Trophoblast cell (in vitro differentiated cells and primary cell): ENCODE results near the gene SEMA3G.
A peak's percentile ranks its signal among the peaks of the same experiment; 100 is the strongest.

Experiments used
- DNase-seq, 2 donors: peaks; one replicate each; pipeline ENCODE4 v3.0.0-alpha.2; 2016
- H2AFZ ChIP-seq: 2 replicates; pipeline ENCODE4 v1.6.1; 2013; ENCODE audit warnings: low read length, moderate library complexity, mild to moderate bottlenecking; ENCODE audit not compliant: insufficient read depth, poor library complexity
- H2AK5ac ChIP-seq: 2 replicates; pipeline ENCODE4 v1.6.1; 2013; ENCODE audit warnings: mild to moderate bottlenecking, low read length
- H2BK120ac ChIP-seq: 2 replicates; pipeline ENCODE4 v1.6.1; 2013; ENCODE audit warnings: low read length, mild to moderate bottlenecking, moderate library complexity; ENCODE audit not compliant: insufficient read depth, poor library complexity
- H2BK12ac ChIP-seq: 2 replicates; pipeline ENCODE4 v1.6.1; 2013; ENCODE audit warnings: mild to moderate bottlenecking, low read length, moderate library complexity
- H2BK5ac ChIP-seq: 2 replicates; pipeline ENCODE4 v1.6.1; 2013; ENCODE audit warnings: low read length, low read depth, moderate library complexity, mild to moderate bottlenecking; ENCODE audit not compliant: poor library complexity
- H3K14ac ChIP-seq: 2 replicates; pipeline ENCODE4 v1.6.1; 2013; ENCODE audit warnings: mild to moderate bottlenecking, low read length
- H3K18ac ChIP-seq: 2 replicates; pipeline ENCODE4 v1.6.1; 2013; ENCODE audit warnings: mild to moderate bottlenecking, low read length
- H3K23ac ChIP-seq: 2 replicates; pipeline ENCODE4 v1.6.1; 2013; ENCODE audit warnings: low read length
- H3K27ac ChIP-seq: 2 replicates; pipeline ENCODE4 v1.5.1; 2013; ENCODE audit warnings: low read depth, mild to moderate bottlenecking, inconsistent platforms, low read length, moderate library complexity
- H3K27me3 ChIP-seq: 2 replicates; pipeline ENCODE4 v1.6.1; 2013; ENCODE audit warnings: inconsistent platforms, mild to moderate bottlenecking, low read length, moderate library complexity; ENCODE audit not compliant: insufficient read depth
- H3K36me3 ChIP-seq, 2 experiments: 1 replicate in 1 of 2; 2 replicates in 1 of 2; pipeline ENCODE4 v1.6.1; 2013; ENCODE audit warnings: low read length in 2 of 2, mild to moderate bottlenecking in 2 of 2, moderate library complexity in 1 of 2; ENCODE audit not compliant: insufficient read depth in 2 of 2, control insufficient read depth in 1 of 2
- H3K4ac ChIP-seq: 2 replicates; pipeline ENCODE4 v1.6.1; 2013; ENCODE audit warnings: low read depth, mild to moderate bottlenecking, low read length, moderate library complexity
- H3K4me1 ChIP-seq, 2 experiments: 1 replicate in 1 of 2; 2 replicates in 1 of 2; pipeline ENCODE4 v1.6.1; 2013; ENCODE audit warnings: low read length in 2 of 2, mild to moderate bottlenecking in 2 of 2, moderate library complexity in 1 of 2; ENCODE audit not compliant: insufficient read depth in 2 of 2, control insufficient read depth in 1 of 2
- H3K4me2 ChIP-seq: 2 replicates; pipeline ENCODE4 v1.6.1; 2013; ENCODE audit warnings: inconsistent platforms, mild to moderate bottlenecking, low read length, moderate library complexity
- H3K4me3 ChIP-seq: 2 replicates; pipeline ENCODE4 v1.5.1; 2013; ENCODE audit warnings: mild to moderate bottlenecking, low read depth, low read length, inconsistent platforms
- H3K79me1 ChIP-seq: one replicate; pipeline ENCODE4 v1.6.1; 2013; ENCODE audit warnings: low read length
- H3K79me2 ChIP-seq: 2 replicates; pipeline ENCODE4 v1.6.1; 2013; ENCODE audit warnings: low read length, mild to moderate bottlenecking; ENCODE audit not compliant: control insufficient read depth, insufficient read depth, poor library complexity
- H3K9ac ChIP-seq: 2 replicates; pipeline ENCODE4 v1.6.1; 2013; ENCODE audit warnings: mild to moderate bottlenecking, low read length
- H3K9me3 ChIP-seq: 2 replicates; pipeline ENCODE4 v1.6.1; 2013; ENCODE audit warnings: low read depth, mild to moderate bottlenecking, control low read depth, inconsistent platforms, low read length; ENCODE audit not compliant: insufficient read depth
- H4K12ac ChIP-seq: 2 replicates; pipeline ENCODE4 v1.6.1; 2013; ENCODE audit warnings: low read depth, mild to moderate bottlenecking, low read length, moderate library complexity
- H4K8ac ChIP-seq: 2 replicates; pipeline ENCODE4 v1.6.1; 2013; ENCODE audit warnings: low read depth, mild to moderate bottlenecking, low read length, moderate library complexity
- H4K91ac ChIP-seq: one replicate; pipeline ENCODE4 v1.6.1; 2013; ENCODE audit warnings: low read depth, mild to moderate bottlenecking, low read length, moderate library complexity
- WGBS: extraction: QIAGEN DNeasy Blood & Tissue Kit; methylation state at CpG from one replicate; pipeline ENCODE4 v1.1.7; 2013; ENCODE audit warnings: missing lambda C conversion rate; ENCODE audit not compliant: insufficient read length, insufficient coverage; ENCODE audit errors: extremely low coverage; 5-methylcytosine and 5-hydroxymethylcytosine counted together

The SEMA3G gene

GRCh38 chr3:52458770-52459545 lies 14.1 kb upstream of the SEMA3G start:
- Histone ChIP-seq H3K79me2 (peaks cover 12% of the 10 kb centered on the region), H4K91ac (no peak overlapping the region), H2AFZ (no peak overlapping the region), H3K4ac (no peak overlapping the region), H4K8ac (no peak overlapping the region), H3K79me1 (peaks cover 9% of the 10 kb centered on the region), H3K14ac (no peak overlapping the region), H3K9me3 (no peaks in the 10 kb centered on the region), H3K18ac (no peak overlapping the region), H2BK5ac (no peak overlapping the region), H3K27ac (no peak overlapping the region), H3K9ac (no peak overlapping the region), H3K27me3 (no peaks in the 10 kb centered on the region), H3K4me2 (no peak overlapping the region), H2BK120ac (no peak overlapping the region), H4K12ac (no peak overlapping the region), H2AK5ac (no peak overlapping the region), H3K4me1 (peaks cover 21 to 22% of the 10 kb centered on the region in 2 experiments), H3K36me3 (peaks cover 27 to 34% of the 10 kb centered on the region in 2 experiments), H2BK12ac (no peak overlapping the region), H3K4me3 (no peak overlapping the region), H3K23ac (no peak overlapping the region)
- no peak for DNase-seq
- WGBS: no CpG with 5 or more reads among the region's 14 CpGs

GRCh38 chr3:52458031-52458760 lies 13.3 kb upstream of the SEMA3G start:
- Histone ChIP-seq H3K27me3 (no peaks in the 10 kb centered on the region), H3K14ac (no peak overlapping the region), H2AFZ (no peak overlapping the region), H2BK12ac (no peak overlapping the region), H3K36me3 (peaks cover 24 to 34% of the 10 kb centered on the region in 2 experiments), H3K4me2 (no peak overlapping the region), H3K4me1 (peaks cover 27 to 28% of the 10 kb centered on the region in 2 experiments), H3K79me2 (peaks cover 12% of the 10 kb centered on the region), H2BK120ac (no peak overlapping the region), H2BK5ac (no peak overlapping the region), H2AK5ac (no peak overlapping the region), H3K9ac (no peak overlapping the region), H3K4me3 (no peak overlapping the region), H3K18ac (no peak overlapping the region), H3K23ac (no peak overlapping the region), H4K8ac (no peak overlapping the region), H3K9me3 (no peaks in the 10 kb centered on the region), H4K12ac (no peak overlapping the region), H3K4ac (no peak overlapping the region), H4K91ac (no peak overlapping the region), H3K79me1 (peaks cover 9% of the 10 kb centered on the region), H3K27ac (no peak overlapping the region)
- no CpG with 5 or more reads among the region's 6 CpGs for WGBS
- DNase-seq: no peak

DNA sequence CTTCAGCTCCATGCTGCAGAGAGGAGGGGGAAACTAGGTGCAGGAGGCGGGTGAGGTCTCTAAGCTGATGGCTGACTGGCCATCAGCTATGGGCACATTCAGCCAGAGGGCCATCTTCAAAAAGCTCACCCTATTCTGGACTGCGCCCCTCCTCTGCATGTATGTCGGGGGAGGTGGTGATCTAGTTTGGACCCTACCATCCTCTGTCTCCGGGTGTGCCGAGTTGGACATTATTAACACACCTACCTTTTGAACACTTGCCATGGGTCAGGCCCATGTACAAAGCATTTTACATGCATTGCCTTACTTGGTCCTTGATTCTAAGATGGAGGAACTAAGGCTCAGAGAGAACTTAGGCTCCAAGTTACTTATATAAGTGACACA lies 11.9 kb upstream of the SEMA3G start:
- peak overlapping the region; percentile 8 for H3K4ac ChIP-seq
- H3K4me1 ChIP-seq: peaks cover 27 to 28% of the 10 kb centered on the region in 2 experiments
- no peaks in the 10 kb centered on the region for H3K9me3 ChIP-seq
- WGBS: no CpG with 5 or more reads among the region's 5 CpGs
- H3K4me2 ChIP-seq: peak overlapping the region; percentile 90
- no peak for DNase-seq
- H2BK120ac ChIP-seq: no peak overlapping the region
- peak overlapping the region; percentile 93 for H3K4me3 ChIP-seq
- H3K23ac ChIP-seq: no peak overlapping the region
- H3K79me2 ChIP-seq: peaks cover 12% of the 10 kb centered on the region
- H3K27me3 ChIP-seq: no peaks in the 10 kb centered on the region
- H2AK5ac ChIP-seq: no peak overlapping the region
- no peak overlapping the region for H3K27ac ChIP-seq
- H4K12ac ChIP-seq: no peak overlapping the region
- H3K36me3 ChIP-seq: peaks cover 22 to 30% of the 10 kb centered on the region in 2 experiments
- no peak overlapping the region for H3K9ac ChIP-seq
- H4K8ac ChIP-seq: peak overlapping the region; percentile 5
- H2BK12ac ChIP-seq: no peak overlapping the region
- H4K91ac ChIP-seq: peak overlapping the region; percentile 90
- peak overlapping the region; percentile 40 for H3K14ac ChIP-seq
- H2AFZ ChIP-seq: no peak overlapping the region
- H3K79me1 ChIP-seq: peaks cover 9% of the 10 kb centered on the region
- no peak overlapping the region for H3K18ac ChIP-seq
- H2BK5ac ChIP-seq: no peak overlapping the region

GRCh38 chr3:52456169-52456799 lies 11.4 kb upstream of the SEMA3G start:
- no CpG with 5 or more reads among the region's 13 CpGs for WGBS

More at GRCh38 chr3:52456169-52456799, 11.4 kb upstream of the SEMA3G start:
- peak; percentile 29 to 43 for DNase-seq
- no peak overlapping the region for H2AK5ac ChIP-seq
- no peak overlapping the region for H2BK120ac ChIP-seq
- peak overlapping the region; percentile 11 for H4K12ac ChIP-seq
- no peak overlapping the region for H3K27ac ChIP-seq
- peaks cover 9% of the 10 kb centered on the region for H3K79me1 ChIP-seq
- peaks cover 30 to 31% of the 10 kb centered on the region in 2 experiments for H3K4me1 ChIP-seq
- peak overlapping the region; percentile 27 for H3K18ac ChIP-seq
- peak overlapping the region; percentile 40 for H3K14ac ChIP-seq
- H2BK5ac ChIP-seq: no peak overlapping the region
- peak overlapping the region; percentile 90 for H3K4me2 ChIP-seq
- peaks cover 22 to 28% of the 10 kb centered on the region in 2 experiments for H3K36me3 ChIP-seq
- no peaks in the 10 kb centered on the region for H3K27me3 ChIP-seq
- no peak overlapping the region for H3K23ac ChIP-seq
- H3K9ac ChIP-seq: peak overlapping the region; percentile 91
- peak overlapping the region; percentile 93 for H3K4me3 ChIP-seq
- peak overlapping the region; percentile 90 for H4K91ac ChIP-seq
- no peak overlapping the region for H2BK12ac ChIP-seq
- no peaks in the 10 kb centered on the region for H3K9me3 ChIP-seq
- peaks cover 12% of the 10 kb centered on the region for H3K79me2 ChIP-seq
- peak overlapping the region; percentile 8 for H3K4ac ChIP-seq
- peak overlapping the region; percentile 42 for H2AFZ ChIP-seq
- H4K8ac ChIP-seq: peak overlapping the region; percentile 5
